ENCODE results near the gene SHANK1.

GRCh38 chr19:50648659-50649058, 70.9 kb downstream of the SHANK1 start:
- TF ChIP-seq, protein P1, sequence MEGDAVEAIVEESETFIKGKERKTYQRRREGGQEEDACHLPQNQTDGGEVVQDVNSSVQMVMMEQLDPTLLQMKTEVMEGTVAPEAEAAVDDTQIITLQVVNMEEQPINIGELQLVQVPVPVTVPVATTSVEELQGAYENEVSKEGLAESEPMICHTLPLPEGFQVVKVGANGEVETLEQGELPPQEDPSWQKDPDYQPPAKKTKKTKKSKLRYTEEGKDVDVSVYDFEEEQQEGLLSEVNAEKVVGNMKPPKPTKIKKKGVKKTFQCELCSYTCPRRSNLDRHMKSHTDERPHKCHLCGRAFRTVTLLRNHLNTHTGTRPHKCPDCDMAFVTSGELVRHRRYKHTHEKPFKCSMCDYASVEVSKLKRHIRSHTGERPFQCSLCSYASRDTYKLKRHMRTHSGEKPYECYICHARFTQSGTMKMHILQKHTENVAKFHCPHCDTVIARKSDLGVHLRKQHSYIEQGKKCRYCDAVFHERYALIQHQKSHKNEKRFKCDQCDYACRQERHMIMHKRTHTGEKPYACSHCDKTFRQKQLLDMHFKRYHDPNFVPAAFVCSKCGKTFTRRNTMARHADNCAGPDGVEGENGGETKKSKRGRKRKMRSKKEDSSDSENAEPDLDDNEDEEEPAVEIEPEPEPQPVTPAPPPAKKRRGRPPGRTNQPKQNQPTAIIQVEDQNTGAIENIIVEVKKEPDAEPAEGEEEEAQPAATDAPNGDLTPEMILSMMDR (IDR thresholded peaks at IDR 0.05), result no peak
- TF ChIP-seq POLR2A (IDR thresholded peaks at IDR 0.05) (no peak), EP300 (IDR thresholded peaks at IDR 0.05) (no peak)
